Activated naive CD8-positive, alpha-beta T cell treated with anti-CD3 and anti-CD28 coated beads, Interleukin-2, amount 50 U/mL, for 16 hours (primary cell): ENCODE results near the gene TUBE1.
"Not testable (repeated sequence)": the region's sequence is repeated elsewhere in the genome, so short reads cannot be mapped to it uniquely, and the experiment has no call there.

ENCODE experiments used
- DNase-seq: peaks from one replicate; pipeline ENCODE4 v3.0.0-alpha.2; 2020; ENCODE audit warnings: low read depth, low spot score

Gene TUBE1

GRCh38 chr6:112065426-112065986, 21.8 kb downstream of the TUBE1 start:
- DNase-seq, result no peak

DNA sequence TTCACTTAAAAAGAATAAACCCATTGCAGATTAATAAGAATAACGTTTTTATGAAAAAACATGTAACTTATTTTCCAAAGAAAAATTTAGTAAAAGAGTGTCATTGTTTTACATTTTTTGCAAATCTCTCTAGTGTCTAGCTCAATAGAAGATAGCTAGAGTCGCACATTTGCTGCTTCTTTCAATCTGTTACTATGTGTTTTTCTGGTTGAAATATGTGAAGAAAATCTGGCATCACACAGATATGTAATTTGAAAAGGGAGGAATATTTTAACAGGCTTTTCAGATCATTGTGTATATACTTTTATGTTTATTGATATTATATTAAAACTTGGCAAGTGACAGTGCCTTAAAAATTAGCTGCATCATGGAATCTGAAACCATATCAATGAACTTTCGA, 24.3 kb downstream of the TUBE1 start:
- no peak for DNase-seq

DNA sequence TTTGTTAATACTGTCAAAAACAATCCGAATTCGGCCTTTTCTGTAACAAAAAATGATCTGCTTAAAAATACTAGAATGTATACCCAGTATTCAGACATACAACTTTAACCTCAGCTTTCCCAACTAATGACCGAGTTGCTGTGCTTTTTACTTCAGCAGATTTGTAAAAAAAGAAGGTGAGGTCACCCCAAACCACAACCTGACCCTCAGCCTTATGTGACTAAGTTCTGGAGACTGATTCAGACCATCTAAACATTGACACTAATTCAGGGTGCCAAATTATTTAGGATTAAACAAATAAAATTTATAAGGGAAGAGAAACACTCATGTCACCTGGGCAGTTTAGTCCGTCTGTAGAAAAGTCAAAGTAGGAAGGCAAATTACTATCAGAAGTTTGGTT, 25.7 kb downstream of the TUBE1 start:
- DNase-seq, result no peak

DNA sequence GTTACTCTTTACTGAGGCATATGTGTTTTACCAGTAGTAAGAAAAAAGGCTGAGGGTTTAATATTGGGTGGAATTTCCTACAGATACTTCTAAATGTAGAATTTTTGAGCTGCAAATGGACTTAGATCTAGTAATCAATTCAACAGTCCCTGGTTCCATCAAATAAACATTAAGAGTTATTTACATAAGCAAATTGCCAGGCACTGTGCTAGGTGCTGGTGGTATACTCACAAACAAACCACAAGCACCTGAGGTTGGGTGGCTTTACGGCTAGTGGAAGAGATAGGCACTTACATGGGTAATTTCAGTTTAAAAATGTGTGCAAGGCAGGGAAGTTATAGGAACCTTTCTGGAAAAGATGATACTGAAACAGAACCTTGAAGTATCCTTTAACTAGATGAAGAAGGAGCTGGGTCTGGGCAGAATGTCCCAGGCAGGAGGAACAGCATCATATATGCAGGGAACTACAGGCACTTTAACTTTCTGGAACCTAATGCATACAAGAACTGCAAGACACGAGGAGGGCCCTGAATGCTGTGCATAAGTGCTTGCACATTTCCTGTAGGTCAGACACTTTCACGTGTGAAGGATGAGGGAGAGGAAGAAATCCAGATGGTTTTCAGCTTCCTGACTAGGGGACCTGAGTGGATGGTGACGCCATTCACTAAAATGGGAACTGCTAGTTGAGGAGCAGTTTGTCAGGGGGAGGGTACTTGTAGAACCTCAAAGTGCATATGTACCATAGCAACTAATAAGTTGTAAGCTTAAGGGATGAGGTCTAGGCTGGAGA, 28.8 kb downstream of the TUBE1 start:
- no peak for DNase-seq

- DNase-seq, result no peak
Observed at GRCh38 chr6:112054555-112055190, 32.6 kb downstream of the TUBE1 start.

DNA sequence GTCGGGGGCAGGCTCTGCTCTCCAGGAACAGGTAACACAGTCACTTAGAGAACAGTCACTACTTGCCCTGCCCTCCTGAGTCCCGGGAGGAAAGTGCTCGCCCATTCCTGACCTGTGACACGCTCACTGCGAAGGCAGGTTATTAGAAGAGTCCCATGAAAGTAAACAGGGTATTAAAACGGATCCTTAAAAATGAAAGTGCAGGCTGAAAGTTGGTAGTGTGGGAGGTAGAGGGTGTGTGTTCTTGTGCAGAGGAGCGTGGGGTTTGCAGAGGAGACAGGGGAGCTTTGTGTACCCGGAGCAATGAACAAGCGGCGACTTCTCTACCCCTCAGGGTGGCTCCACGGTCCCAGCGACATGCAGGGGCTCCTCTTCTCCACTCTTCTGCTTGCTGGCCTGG, 33.3 kb downstream of the TUBE1 start, which contains the start of gene CCN6:
Gene CCN6, plus strand, starts transcription at position 104 of the 400 bp plus-strand sequence. Its CDS starts 254 bp downstream, at position 358.
- DNase-seq, result no peak

DNA sequence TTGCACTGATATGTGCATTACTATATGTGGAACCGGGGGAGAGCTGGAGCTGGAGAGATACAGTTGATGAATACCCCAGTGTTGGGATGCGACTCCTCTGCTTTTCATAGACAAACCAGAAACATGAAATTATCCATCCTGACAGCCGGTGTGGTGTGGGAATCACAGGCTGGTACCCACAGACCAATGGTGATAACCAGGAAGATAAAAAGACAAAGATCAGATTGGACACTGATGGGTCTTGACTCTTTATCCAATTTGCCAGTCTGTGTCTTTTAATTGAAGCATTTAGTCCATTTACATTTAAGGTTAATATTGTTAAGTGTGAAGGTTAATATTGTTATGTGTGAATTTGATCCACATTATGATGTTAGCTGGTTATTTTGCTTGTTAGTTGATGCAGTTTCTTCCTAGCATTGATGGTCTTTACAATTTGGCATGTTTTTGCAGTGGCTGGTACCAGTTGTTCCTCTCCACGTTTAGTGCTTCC, 36.0 kb downstream of the TUBE1 start:
- DNase-seq, result not testable (repeated sequence)

GRCh38 chr6:112050429-112050828, 36.9 kb downstream of the TUBE1 start:
- no peak for DNase-seq

GRCh38 chr6:112049996-112050395, 37.3 kb downstream of the TUBE1 start:
- DNase-seq, result no peak

DNA sequence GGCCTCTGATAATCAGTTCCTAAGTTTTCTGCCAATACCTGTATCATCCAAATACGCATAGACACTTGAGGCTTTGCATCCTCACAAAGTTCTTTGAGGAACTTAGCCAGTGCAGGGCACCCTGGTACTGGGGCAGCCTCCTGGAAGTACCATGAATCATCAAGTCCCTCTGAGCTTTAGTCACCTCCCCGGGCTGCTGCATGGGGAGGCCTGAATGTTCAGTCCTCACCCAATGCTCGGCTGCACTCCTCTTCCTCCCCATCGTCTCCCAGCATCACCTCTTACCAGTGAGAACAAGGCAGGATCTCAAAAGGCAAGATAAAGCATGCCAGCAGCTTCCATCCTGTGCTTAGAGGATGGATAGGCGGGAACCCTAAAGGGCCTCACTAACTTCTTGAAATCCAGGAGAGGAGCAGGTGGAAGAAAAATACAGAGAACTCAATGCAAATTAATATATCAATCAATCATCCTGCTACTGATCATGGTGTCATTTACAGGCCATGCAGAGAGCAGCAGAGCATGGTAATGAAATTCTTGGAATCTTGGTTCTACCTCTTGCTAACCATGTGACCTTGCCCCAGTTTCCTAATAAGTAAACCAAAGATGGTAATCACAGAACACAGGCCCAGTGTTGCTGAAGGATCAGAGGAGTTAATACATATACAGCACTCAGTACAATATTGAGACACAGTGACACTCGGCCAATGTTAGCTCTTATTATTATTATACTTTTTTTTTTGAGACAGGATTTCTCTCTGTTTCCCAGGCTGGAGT, 38.1 kb downstream of the TUBE1 start:
- DNase-seq, result no peak

DNA sequence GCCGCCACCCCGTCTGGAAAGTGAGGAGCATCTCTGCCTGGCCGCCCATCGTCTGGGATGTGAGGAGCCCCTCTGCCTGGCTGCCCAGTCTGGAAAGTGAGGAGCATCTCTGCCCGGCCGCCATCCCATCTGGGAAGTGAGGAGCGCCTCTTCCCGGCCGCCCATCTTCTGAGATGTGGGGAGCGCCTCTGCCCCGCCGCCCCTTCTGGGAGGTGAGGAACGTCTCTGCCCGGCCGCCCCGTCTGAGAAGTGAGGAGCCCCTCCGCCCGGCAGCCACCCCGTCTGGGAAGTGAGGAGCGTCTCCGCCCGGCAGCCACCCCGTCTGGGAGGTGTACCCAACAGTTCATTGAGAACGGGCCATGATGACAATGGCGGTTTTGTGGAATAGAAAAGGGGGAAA, 39.8 kb downstream of the TUBE1 start:
- not testable (repeated sequence) for DNase-seq

GRCh38 chr6:112044856-112045255, 42.4 kb downstream of the TUBE1 start:
- DNase-seq, result no peak

DNA sequence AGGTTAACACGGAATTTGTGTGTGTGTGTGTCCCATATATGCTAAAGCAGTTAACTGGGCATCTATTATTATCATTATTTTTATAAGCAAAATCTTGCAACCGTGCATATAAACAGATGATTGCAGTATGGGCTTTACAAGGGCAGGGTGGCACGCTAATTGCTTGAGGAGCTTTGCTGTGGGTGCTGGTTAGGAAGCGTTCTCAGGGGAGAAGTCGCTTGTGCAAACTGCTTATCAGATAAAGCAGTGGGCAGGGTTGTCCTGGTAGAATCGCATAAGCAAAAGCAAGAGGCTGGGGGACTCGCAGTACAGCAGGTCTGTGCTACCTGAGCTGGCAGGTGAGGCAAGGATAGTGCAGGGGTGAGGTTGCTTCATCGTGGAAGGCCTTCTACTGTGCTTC, 43.1 kb downstream of the TUBE1 start:
- DNase-seq, result no peak

DNA sequence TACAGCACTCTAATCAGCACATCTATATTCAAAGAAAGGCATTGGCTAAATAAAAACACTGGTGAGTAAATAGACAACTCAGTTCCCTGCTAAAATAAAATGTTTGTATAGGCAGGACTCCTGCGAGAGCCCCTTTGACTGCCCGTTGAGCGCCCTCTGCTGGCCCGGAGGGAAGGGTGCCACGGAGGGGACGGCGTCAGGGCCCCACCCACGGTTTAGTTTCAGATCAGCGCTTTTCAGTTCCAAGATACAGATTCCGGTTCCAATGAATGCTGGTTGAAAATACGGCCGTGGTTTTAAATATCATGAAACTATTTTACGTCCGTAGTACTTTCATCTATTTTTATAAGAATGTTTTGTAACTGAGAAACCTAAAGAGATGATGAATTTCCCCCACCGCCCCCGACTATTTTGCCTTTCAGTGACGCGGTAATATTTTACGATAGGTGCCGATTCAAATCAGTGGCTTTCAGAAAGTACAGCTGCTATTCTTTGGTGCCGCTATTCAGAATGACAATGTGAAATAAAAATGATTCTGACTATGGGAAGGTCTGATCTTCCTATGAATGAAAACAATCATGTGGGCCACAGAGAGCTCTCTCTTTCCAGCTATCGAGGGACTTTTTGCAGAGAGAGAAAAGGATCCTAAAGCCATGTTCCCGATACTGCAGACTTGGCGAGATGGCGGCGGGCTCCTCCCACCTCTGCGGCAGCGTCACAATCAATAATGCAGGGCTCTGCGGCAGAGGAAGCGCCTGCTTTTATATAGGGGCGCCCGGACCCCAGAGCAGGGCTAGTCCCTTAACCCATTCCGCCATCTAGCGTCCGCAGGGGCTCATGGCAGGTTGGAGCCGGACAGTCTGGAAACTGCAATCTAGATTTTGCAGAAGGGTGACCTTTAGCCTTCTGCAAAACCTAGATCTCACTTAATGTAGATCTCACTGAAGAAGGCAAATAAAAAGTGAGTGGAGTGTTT, 44.0 kb downstream of the TUBE1 start:
- DNase-seq, result peak; percentile 77

DNA sequence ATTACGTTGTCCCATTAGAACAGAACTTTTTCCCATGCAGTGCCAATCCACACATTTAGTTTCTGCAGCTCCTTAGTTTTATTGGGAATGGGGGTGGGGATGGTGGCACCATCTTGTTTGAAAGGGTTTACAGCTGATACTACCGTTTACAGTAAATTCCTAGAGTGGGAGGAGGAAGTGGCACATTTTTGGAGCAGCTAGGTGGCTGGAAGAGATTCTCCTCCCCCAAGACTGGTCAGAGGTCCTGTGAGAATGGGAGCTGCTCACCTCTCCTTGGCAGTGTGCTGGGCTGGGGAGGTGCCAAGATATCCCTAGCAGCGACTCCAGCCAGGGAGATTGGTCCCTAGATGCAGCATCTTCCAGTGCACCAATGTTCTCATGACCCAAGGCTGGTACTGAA, 45.7 kb downstream of the TUBE1 start:
- no peak for DNase-seq

DNA sequence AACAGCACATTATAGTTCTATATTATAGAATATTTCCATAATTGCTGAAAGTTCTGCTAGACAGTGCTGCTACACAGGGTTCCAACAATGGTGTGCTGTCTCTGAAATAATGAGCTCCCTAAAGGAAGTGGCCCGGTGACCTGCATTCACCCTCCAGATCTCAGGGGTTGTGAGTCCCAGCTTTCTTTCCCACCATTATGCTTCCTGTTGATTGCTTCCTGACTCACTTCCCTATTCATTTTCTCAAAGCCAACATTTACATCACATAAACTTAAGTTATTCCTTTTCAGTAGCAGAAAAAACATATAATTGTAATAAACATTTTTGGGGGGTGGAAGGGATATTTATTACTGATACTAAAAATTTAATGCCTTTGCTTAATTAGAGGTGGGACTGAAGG, 46.3 kb downstream of the TUBE1 start:
- DNase-seq, result no peak

GRCh38 chr6:112039431-112039770, 47.9 kb downstream of the TUBE1 start:
- no peak for DNase-seq

DNA sequence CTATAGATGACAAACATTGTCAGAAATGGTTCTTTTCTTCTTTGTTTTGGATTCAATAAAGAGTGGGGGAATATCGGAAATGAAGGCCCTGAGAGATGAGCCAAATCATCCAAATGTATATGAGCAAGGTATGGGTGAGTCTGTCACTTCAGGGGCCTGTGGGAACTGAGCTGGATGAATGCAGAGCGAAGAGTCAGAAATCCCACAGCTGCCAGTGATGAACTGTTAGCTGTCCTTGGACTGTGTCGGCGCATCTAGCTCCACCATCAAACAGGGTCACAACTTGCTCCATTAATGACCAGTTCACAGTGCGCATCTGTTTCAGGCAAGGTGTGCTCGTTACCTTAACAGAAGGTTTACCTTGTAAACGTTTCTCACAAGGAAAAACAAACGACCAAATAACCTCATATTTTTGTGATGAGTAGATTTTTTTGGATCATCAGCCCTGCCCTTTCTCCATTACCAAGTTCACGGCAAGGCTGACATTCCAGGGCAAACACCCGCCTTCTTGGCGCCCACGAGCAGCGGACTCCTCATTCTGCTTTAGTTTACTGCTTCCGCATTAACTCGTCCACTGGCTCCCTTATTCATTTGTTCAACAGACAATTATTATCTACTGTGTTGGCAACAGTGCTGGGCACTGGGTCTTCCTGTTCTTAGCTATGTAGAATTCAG, 48.4 kb downstream of the TUBE1 start:
- no peak for DNase-seq

DNA sequence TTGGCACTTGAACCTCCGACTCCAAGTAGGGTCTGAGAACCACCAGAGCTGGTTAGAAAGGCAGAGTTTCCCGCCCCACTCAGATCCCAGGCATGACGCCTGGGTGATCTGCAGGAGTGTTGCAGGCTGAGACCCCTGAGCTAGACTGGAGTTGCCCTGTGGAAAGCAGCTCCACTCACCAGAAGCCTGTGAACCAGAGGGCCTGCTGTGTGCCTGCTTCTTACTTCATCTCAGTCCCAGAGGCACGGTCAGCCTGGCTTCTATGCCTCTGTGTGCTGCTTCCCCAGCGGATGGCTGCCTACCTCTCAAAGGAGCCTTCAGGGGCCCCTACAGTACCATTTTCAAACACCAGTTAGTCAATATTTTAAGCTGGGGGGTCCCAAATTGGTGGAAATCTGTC, 49.0 kb downstream of the TUBE1 start:
- DNase-seq, result no peak

DNA sequence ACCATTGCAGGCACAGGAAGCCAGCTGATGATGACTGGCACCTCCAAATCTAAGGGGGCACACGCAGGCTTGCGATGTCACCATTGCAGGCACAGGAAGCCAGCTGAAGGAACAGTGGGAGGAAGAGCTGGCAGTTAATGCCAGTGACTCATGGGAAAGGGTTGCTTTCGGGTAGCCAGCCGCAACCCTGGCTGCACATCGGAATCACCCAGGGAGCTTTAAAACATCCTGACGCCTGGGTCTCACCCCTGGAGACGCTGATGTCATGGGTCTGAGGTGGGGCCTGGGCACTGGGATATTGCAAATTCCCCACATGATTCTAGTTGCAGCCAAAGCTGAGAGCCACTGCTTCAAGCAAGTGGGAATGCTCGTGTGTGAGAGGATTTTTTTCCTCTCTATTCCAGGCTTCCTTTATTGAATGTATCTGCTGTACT, 49.5 kb downstream of the TUBE1 start:
- DNase-seq, result no peak
